Right lobe of liver (tissue), 6 donors: ENCODE data around the gene TRIM71. TPM values are rescaled to one million over a fixed set of nuclear protein-coding genes. Genes with fewer than 3 reads are reported as not detected.

Experiments used
- ATAC-seq, 4 donors: fragments of 200-7000 bp; cut with Tn5 transposase; one replicate each; pipeline ENCODE4 v1.9.1; 2020; ENCODE audit warnings: mild to moderate bottlenecking in 4 of 4, moderate library complexity in 4 of 4
- DNase-seq, 3 donors: peaks; one replicate each; pipeline ENCODE4 v3.0.0-alpha.2; 2020
- H3K27ac ChIP-seq, 3 donors: fragments of 200-600 bp; one replicate each; pipeline ENCODE4 v1.8.0; 2022
- H3K27me3 ChIP-seq, 2 donors: fragments of 200-600 bp; one replicate each; pipeline ENCODE4 v1.8.0; 2022
- H3K36me3 ChIP-seq, 4 donors: fragments of 200-600 bp; sonication (generic) in 1 of 4; one replicate each; pipeline versions ENCODE4 v1.5.1 to v1.8.0; 2017 to 2022; ENCODE audit warnings: control low read depth in 1 of 4
- H3K4me1 ChIP-seq, 4 donors: fragments of 200-600 bp; sonication (generic) in 1 of 4; one replicate each; pipeline versions ENCODE4 v1.5.1 to v1.8.0; 2017 to 2022; ENCODE audit warnings: control low read depth in 1 of 4
- H3K4me3 ChIP-seq, 3 donors: fragments of 200-600 bp; one replicate each; pipeline ENCODE4 v1.8.0; 2022
- H3K9me3 ChIP-seq, 4 donors: fragments of 200-600 bp; sonication (generic) in 1 of 4; one replicate each; pipeline versions ENCODE4 v1.5.1 to v1.8.0; 2017 to 2022; ENCODE audit warnings: control low read depth in 1 of 4
- POLR2A ChIP-seq: fragments of 450-650 bp; IDR thresholded peaks from one replicate; pipeline ENCODE4 v1.6.1; 2017; ENCODE audit warnings: antibody characterized with exemption, mild to moderate bottlenecking
- WGBS: methylation state at CpG from one replicate; pipeline ENCODE4 v1.1.6; 2018; ENCODE audit warnings: low coverage, low lambda C conversion rate; ENCODE audit not compliant: insufficient coverage; ENCODE audit errors: missing lambda C conversion rate; 5-methylcytosine and 5-hydroxymethylcytosine counted together
- intact Hi-C, 2 donors: fragments of 100-400 bp; cut with DNase I; formaldehyde crosslinking; loops; one replicate each; pipeline versions ENCODE4 v1.11.2 to v1.14.1; 2022
- total RNA-seq, 6 experiments: library from RNA; depleted of rRNA in 2 of 6; stranded (reverse); fragments of >200 nt in 2 of 6; fragmentation: NEBNext Ultra II Directional in 3 of 6; extraction: Animal tissue kit (Norgen Biotek cat#: 25700) in 3 of 6; gene quantifications; one replicate each; pipeline versions ENCODE4 v1.1.0 to v1.2.4, GENCODE V29; 2016 to 2023
- TF ChIP-seq, protein P1 (sequence below), 4 donors: fragments of 200-600 bp in 3 of 4; fragments of 450-650 bp in 1 of 4; IDR thresholded peaks; one replicate each; pipeline versions ENCODE4 v1.5.1 to v1.8.0; 2016 to 2022; ENCODE audit warnings: antibody characterized with exemption in 4 of 4, mild to moderate bottlenecking in 2 of 4
- donor health status: DM: no; HTN: yes; CAD: no.
- donor health status: DM: no; HTN: no; CAD: no.
- donor health status: DM: no; HTN: no; CAD: no.
- donor health status: DM: no; HTN: yes; CAD: no.
- donor health status: DM: no; HTN: yes; CAD: no.

TRIM71 gene
- total RNA-seq, 6 experiments from 2014 or later: not detected

DNA sequence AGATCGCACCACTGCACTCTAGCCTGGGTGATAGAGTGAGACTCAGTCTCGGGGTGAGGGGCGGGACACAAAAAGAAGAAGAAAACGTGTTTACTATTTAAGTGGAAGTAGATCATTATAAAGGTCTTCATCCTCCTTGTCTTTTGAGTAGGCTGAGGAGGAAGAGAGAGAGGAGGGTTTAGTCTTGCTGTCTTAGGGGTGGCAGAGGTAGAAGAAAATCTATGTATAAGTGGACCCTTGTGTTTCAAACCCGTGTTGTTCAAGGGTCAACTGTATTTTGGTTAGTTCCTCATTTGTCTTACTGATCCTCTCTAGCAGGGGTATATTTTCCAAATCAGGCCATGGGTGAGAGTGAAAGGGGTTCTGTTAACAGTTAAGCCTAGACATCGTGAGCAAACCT lies 40.1 kb downstream of the TRIM71 start:
- intact Hi-C loops: no loop called here
- DNase-seq (no peak), ATAC-seq (no peak)
- no peaks in the 10 kb centered on the region for H3K4me1 ChIP-seq
- H3K36me3 ChIP-seq: no peaks in the 10 kb centered on the region
- H3K27me3 ChIP-seq: no peaks in the 10 kb centered on the region
- H3K4me3 ChIP-seq: no peak overlapping the region
- WGBS: 50% methylated on average over 5 of the region's 6 CpGs
- no peak overlapping the region for H3K27ac ChIP-seq
- H3K9me3 ChIP-seq: no peaks in the 10 kb centered on the region
- TF ChIP-seq, protein P1, sequence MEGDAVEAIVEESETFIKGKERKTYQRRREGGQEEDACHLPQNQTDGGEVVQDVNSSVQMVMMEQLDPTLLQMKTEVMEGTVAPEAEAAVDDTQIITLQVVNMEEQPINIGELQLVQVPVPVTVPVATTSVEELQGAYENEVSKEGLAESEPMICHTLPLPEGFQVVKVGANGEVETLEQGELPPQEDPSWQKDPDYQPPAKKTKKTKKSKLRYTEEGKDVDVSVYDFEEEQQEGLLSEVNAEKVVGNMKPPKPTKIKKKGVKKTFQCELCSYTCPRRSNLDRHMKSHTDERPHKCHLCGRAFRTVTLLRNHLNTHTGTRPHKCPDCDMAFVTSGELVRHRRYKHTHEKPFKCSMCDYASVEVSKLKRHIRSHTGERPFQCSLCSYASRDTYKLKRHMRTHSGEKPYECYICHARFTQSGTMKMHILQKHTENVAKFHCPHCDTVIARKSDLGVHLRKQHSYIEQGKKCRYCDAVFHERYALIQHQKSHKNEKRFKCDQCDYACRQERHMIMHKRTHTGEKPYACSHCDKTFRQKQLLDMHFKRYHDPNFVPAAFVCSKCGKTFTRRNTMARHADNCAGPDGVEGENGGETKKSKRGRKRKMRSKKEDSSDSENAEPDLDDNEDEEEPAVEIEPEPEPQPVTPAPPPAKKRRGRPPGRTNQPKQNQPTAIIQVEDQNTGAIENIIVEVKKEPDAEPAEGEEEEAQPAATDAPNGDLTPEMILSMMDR (IDR thresholded peaks at IDR 0.05): no peak
- TF ChIP-seq POLR2A: no peak

DNA sequence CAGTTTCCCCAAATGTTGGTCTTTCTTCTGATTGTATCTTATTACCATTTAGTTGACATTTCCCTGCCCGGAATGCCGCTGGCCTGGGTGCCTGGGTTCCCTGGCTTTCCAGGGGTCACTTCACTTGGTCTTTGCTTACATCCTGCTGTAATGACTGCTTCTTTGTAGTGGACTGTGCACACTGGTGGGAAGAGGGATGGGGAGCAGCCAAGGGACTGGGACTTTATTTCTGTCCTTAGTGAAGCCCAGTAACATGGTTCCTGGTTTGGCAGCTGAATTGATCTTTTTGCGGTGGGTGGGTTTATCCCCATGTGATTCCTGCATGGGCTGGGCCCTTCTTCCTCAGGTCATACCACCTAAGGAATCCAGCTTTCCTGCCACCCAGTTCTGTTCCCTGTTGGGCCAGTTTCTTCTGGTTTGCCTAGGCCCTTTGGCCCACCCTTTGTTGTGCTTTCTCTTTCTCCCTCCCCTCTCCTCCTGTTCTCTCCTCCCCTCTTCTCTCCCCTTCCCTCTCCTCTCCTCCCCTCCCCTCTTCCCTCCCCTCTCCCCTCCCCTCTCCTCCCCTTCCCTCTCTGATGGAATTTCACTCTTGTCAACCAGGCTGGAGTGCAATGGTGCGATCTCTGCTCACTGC lies 41.9 kb downstream of the TRIM71 start:
- H3K9me3 ChIP-seq: no peaks in the 10 kb centered on the region
- H3K4me1 ChIP-seq: no peaks in the 10 kb centered on the region
- H3K36me3 ChIP-seq: no peaks in the 10 kb centered on the region
- 100% methylated on average over 2 of the region's 4 CpGs for WGBS
- DNase-seq: no peak
- H3K4me3 ChIP-seq: no peak overlapping the region
- no peak overlapping the region for H3K27ac ChIP-seq
- no peak for ATAC-seq
- no peak for TF ChIP-seq POLR2A
- TF ChIP-seq, protein P1 (IDR thresholded peaks at IDR 0.05): no peak
- intact Hi-C loops: no loop called here
- no peaks in the 10 kb centered on the region for H3K27me3 ChIP-seq

DNA sequence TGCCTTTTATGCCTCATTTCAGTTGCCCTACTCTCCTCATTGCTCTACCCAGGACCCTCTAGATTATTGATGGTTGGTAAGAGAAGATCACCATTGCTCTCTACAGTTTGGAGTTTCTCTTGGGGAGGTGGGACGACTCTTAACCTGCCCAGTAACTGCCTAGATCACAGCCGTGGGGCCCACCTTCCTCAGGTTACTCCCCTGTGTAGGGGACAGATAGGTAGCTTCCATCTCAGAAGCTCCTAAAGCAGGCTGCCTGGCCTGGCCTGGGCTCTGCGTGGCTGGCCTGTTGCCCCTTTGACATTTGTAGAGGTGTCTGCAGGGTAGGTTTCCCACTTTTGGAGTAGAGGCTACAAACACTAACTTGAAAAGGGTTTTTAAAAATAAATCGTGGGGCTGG lies 42.7 kb downstream of the TRIM71 start:
- Histone ChIP-seq H3K4me1 (no peaks in the 10 kb centered on the region), H3K4me3 (no peak overlapping the region), H3K27ac (no peak overlapping the region), H3K27me3 (no peaks in the 10 kb centered on the region), H3K9me3 (no peaks in the 10 kb centered on the region), H3K36me3 (no peaks in the 10 kb centered on the region)
- intact Hi-C loops: no loop called here
- ATAC-seq: no peak
- DNase-seq: no peak
- no peak for TF ChIP-seq POLR2A
- 60% methylated on average over 2 of the region's 4 CpGs for WGBS

DNA sequence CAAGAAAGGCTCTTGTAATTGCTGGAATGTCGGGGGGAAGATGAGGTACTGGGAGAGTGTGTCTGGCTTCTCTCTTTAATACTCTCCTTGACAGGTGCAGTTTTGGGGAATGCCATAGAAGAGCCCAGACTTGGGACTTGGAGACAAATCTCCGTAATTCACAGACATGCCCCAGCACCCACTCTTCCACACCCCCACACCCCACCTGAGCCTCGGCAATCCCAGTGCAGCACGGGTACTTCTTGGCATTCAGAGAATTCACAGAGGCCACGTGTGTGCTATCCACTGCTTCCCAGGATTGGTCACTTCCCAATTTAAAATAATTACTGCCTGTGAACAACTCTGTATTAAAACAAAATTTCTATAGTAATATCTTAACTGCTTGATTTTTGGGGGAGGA lies 43.9 kb downstream of the TRIM71 start:
- no peak for ATAC-seq

DNA sequence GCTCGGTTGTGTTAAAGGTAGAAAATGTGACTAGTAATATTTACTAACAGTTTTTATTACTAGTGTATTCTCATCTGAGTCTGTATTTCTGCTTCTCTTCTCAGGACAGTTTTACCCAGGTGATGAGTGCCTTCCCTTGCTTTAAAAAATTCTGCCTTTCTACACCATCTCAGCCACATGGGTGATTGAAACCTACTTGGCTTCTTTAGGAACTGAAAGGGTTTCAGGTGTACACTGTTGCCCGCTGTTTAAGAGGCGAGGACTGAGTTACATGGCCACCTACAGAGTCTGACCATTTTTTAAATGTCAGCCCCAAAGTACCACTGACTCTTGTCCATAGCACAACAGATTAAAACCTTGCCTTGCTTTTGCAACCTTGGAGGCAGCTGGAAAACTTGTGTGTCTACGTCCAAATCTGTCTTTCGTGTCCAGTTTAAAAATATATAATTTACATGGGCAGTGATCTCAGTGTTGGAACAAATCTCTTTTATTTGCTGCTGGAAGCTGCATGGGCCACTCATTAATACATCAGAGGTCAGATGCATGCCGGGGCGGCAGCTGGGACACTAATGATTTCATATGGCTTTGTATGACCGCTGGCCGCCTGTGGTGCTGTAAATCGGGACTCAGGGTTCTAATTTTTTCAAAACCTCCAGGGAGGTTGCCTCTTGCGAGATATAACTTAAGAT lies 44.6 kb downstream of the TRIM71 start:
- ATAC-seq (no peak), DNase-seq (no peak)
- Histone ChIP-seq H3K4me1 (no peaks in the 10 kb centered on the region), H3K9me3 (no peaks in the 10 kb centered on the region), H3K4me3 (no peak overlapping the region), H3K36me3 (no peaks in the 10 kb centered on the region), H3K27ac (no peak overlapping the region), H3K27me3 (no peaks in the 10 kb centered on the region)
- 73% methylated on average over 9 of the region's 11 CpGs for WGBS
- TF ChIP-seq POLR2A: no peak
- intact Hi-C loops: no loop called here

More for the DNA sequence above, 43.9 kb downstream of the TRIM71 start:
- Histone ChIP-seq H3K27ac (no peak overlapping the region), H3K27me3 (no peaks in the 10 kb centered on the region), H3K4me1 (no peaks in the 10 kb centered on the region), H3K36me3 (no peaks in the 10 kb centered on the region), H3K4me3 (no peak overlapping the region), H3K9me3 (no peaks in the 10 kb centered on the region)
- TF ChIP-seq POLR2A: no peak
- TF ChIP-seq, protein P1 (IDR thresholded peaks at IDR 0.05): no peak
- 67% methylated on average over 5 of the region's 5 CpGs for WGBS
- no peak for DNase-seq
- intact Hi-C loops: no loop called here
